MCF 10A (cell line): ENCODE measurements around the gene P2RX7. TPM values are rescaled to one million over a fixed set of nuclear protein-coding genes. Genes with fewer than 3 reads are reported as not detected.

Experiments
- BruUV-seq: library from RNA; stranded (reverse); fragments of 400-500 nt; replicated peaks from 2 replicates; lab custom pipeline; 2021; lab: Mats Ljungman, UMichigan
- CTCF ChIA-PET: fragments of 300-600 bp; sonication (Branson Sonifier 250); formaldehyde crosslinking; extraction: SDS; loops from one replicate; lab custom pipeline; 2021; ENCODE audit warnings: antibody characterized with exemption, inconsistent platforms; lab: Yijun Ruan, JAX
- POLR2A ChIA-PET: fragments of 300-600, 350-650 bp; sonication (Branson Sonifier 250); formaldehyde crosslinking; extraction: SDS; loops from one replicate; lab custom pipeline; 2020; ENCODE audit warnings: antibody characterized with exemption, inconsistent platforms; lab: Yijun Ruan, JAX
- DNase-seq: peaks from one replicate; pipeline ENCODE4 v3.0.0-alpha.2; 2018; ENCODE audit not compliant: unreplicated experiment
- H3K27ac Mint-ChIP-seq: one replicate; pipeline ENCODE4 v1.8.0; 2022; ENCODE audit warnings: mild to moderate bottlenecking, low read depth, mixed read lengths; ENCODE audit not compliant: unreplicated experiment
- H3K27me3 Mint-ChIP-seq: one replicate; pipeline ENCODE4 v1.8.0; 2022; ENCODE audit warnings: mixed read lengths; ENCODE audit not compliant: insufficient read depth, unreplicated experiment
- H3K36me3 Mint-ChIP-seq: one replicate; pipeline ENCODE4 v1.8.0; 2022; ENCODE audit warnings: mild to moderate bottlenecking, moderate library complexity, mixed read lengths; ENCODE audit not compliant: insufficient read depth, unreplicated experiment
- H3K4me1 Mint-ChIP-seq: one replicate; pipeline ENCODE4 v1.8.0; 2022; ENCODE audit warnings: mixed read lengths; ENCODE audit not compliant: insufficient read depth, unreplicated experiment
- H3K4me3 Mint-ChIP-seq: one replicate; pipeline ENCODE4 v1.8.0; 2022; ENCODE audit warnings: mild to moderate bottlenecking, moderate library complexity, mixed read lengths; ENCODE audit not compliant: unreplicated experiment
- H3K9me3 Mint-ChIP-seq: one replicate; pipeline ENCODE4 v1.8.0; 2022; ENCODE audit warnings: mixed read lengths; ENCODE audit not compliant: unreplicated experiment
- intact Hi-C: fragments of 100-400 bp; cut with micrococcal nuclease; formaldehyde crosslinking; loops from 2 replicates; pipeline ENCODE4 v1.14.1; 2022
- total RNA-seq: library from RNA; stranded (reverse); gene quantifications from 2 replicates; pipeline ENCODE4 v1.2.3, GENCODE V29; 2022
- TF ChIP-seq, protein P1 (sequence below): fragments of 200-600 bp; IDR thresholded peaks from one replicate; pipeline ENCODE4 v1.8.0; 2022; ENCODE audit warnings: antibody characterized with exemption, mild to moderate bottlenecking; ENCODE audit not compliant: unreplicated experiment

Gene P2RX7
- total RNA-seq, 1 experiment from 2014 or later, result 0.68 TPM

DNA sequence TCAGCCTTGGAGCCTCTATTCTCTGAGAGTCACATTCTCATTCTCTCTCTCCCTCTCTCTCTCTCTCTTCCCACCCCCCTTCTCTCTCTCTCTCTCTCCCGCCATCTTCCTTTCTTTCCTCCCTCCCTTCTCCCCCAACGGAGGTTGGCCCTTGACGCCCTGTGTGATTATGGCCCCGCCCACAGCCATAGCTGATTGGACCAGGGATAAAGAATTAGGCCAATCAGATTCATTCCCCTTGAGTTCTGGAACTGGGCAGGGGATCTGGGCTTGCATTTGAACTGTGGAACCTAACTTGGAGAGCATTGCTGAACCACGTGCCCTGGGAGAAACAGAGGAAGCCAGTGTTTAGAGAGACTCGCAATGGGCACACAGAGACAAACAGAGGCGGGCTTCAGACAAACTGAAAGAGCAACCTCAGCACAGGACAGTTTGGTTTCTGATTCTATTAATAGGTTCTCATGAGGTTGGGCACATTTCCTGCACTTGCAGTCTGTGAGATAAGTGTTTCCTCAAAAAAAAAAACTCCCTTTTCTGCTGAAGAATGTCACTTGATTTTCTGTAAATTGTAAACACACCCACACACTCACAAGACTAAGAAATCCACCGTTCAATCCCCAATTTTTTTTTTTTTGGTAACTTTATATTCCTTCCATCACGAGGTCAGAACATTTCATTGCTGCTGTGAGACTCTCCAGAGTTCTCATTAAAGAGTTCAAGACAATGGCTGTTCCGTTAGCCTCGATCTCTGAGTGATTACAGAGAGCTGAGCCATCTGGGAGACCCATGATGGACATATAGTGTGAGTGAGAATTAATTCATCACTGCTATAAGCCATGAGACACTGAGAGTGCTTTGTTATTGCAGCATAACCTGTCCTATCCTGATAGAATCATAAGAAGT is 3.5 kb upstream of the P2RX7 start:
- Mint-ChIP-seq H3K4me3 (no peak overlapping the region), H3K27ac (peak overlapping the region; percentile 51), H3K27me3 (peaks cover 15% of the 10 kb centered on the region), H3K36me3 (peaks cover 7% of the 10 kb centered on the region), H3K9me3 (peaks cover 7% of the 10 kb centered on the region), H3K4me1 (peaks cover 39% of the 10 kb centered on the region)
- ChIA-PET POLR2A (no interaction called here), CTCF (interaction anchor here (0.7 to 0.9 kb wide), 2 partner anchors 33 to 204 kb away, joined by 3 to 4 read pairs; no protein-coding TSS in a partner anchor)
- no TSS peak for BruUV-seq
- peak; percentile 49 for DNase-seq
- intact Hi-C loops, result no loop called here
- TF ChIP-seq, protein P1, sequence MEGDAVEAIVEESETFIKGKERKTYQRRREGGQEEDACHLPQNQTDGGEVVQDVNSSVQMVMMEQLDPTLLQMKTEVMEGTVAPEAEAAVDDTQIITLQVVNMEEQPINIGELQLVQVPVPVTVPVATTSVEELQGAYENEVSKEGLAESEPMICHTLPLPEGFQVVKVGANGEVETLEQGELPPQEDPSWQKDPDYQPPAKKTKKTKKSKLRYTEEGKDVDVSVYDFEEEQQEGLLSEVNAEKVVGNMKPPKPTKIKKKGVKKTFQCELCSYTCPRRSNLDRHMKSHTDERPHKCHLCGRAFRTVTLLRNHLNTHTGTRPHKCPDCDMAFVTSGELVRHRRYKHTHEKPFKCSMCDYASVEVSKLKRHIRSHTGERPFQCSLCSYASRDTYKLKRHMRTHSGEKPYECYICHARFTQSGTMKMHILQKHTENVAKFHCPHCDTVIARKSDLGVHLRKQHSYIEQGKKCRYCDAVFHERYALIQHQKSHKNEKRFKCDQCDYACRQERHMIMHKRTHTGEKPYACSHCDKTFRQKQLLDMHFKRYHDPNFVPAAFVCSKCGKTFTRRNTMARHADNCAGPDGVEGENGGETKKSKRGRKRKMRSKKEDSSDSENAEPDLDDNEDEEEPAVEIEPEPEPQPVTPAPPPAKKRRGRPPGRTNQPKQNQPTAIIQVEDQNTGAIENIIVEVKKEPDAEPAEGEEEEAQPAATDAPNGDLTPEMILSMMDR, result no peak

DNA sequence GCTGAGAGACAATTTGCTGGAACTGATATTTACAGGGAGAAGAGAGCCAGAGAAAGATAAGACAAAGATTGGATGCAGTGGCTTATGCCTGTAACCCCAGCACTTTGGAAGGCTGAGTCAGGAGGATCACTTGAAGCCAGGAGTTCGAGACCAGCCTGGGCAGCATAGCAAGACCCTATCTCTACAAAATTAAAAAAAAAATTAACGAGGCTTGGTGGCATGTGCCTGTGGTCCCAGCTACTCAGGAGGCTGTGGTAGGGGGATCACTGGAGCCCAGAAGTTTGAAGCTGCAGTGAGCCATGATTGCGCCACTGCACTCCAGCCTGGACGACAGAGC is 2.9 kb upstream of the P2RX7 start:
- no peak for DNase-seq
- H3K9me3 Mint-ChIP-seq, result peaks cover 7% of the 10 kb centered on the region
- H3K36me3 Mint-ChIP-seq, result peaks cover 6% of the 10 kb centered on the region
- ChIA-PET CTCF (interaction anchor here (0.6 to 0.9 kb wide), 2 partner anchors 204 to 402 kb away, joined by 3 to 4 read pairs; no protein-coding TSS in a partner anchor), POLR2A (no interaction called here)
- H3K27ac Mint-ChIP-seq, result no peak overlapping the region
- peaks cover 15% of the 10 kb centered on the region for H3K27me3 Mint-ChIP-seq
- H3K4me3 Mint-ChIP-seq, result no peak overlapping the region
- TF ChIP-seq, protein P1, result no peak
- BruUV-seq, result no TSS peak
- intact Hi-C loops, result no loop called here
- peaks cover 36% of the 10 kb centered on the region for H3K4me1 Mint-ChIP-seq

DNA sequence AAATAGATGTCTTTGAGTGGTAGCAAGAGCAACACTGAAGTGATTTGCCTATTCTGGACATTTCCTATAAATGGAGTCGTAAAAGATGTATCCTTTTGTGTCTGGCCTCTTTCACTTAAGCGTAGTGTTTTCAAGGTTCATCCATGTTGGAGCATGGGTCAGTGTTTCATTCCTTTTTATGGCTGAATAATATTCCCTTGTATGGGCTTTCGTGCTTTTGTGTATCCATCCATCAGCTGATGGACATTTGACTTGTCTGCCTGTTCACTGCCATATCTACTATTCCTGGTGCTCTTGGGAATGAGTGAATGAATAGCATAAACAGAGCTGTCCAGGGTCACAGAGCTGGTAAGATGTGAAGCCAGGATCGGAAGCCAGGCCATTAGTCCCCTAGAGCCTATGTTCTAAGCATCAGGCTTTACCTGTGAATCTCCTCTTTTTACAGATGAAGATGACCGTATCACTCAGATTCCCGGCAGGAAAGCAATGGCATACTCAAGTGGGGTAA is 1.8 kb upstream of the P2RX7 start:
- ChIA-PET POLR2A (interaction anchor here (0.9 kb wide), 1 partner anchor 80 kb away, joined by 3 read pairs; no protein-coding TSS in a partner anchor), CTCF (no interaction called here)
- no peak overlapping the region for H3K27ac Mint-ChIP-seq
- DNase-seq, result no peak
- H3K4me3 Mint-ChIP-seq, result no peak overlapping the region
- H3K4me1 Mint-ChIP-seq, result peaks cover 31% of the 10 kb centered on the region
- BruUV-seq, result no TSS peak
- peaks cover 15% of the 10 kb centered on the region for H3K27me3 Mint-ChIP-seq
- peaks cover 7% of the 10 kb centered on the region for H3K9me3 Mint-ChIP-seq
- H3K36me3 Mint-ChIP-seq, result no peaks in the 10 kb centered on the region
- TF ChIP-seq, protein P1, result no peak
- intact Hi-C loops, result no loop called here

DNA sequence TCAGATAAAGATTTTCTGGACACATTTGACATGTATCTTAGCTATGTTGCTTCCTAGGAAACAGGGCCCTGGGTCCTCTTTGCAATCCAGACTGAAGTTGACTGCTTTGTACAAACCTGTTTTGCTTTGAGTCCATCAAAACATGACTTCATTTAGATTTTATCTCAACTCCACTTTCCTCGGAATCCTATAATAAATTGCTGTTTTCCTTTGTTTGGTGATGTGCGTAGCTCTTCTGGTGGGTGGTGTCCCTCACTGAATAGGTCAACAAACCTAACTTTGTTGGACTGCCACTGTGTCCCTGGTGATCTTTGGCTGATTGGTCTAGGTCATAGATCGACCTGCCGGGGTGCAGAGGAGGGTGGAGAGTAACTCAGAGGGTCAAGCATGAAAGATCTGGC is 735 bp upstream of the P2RX7 start:
- no TSS peak for BruUV-seq
- Mint-ChIP-seq H3K36me3 (no peaks in the 10 kb centered on the region), H3K4me3 (no peak overlapping the region), H3K9me3 (peaks cover 7% of the 10 kb centered on the region), H3K27me3 (peaks cover 15% of the 10 kb centered on the region), H3K27ac (no peak overlapping the region), H3K4me1 (peaks cover 31% of the 10 kb centered on the region)
- intact Hi-C loops, result loop anchor here (2.0 kb wide), 1 partner anchor 53 kb away; no protein-coding TSS in a partner anchor
- ChIA-PET CTCF (interaction anchor here (0.5 to 2.1 kb wide), 3 partner anchors 20 to 394 kb away, joined by 3 to 6 read pairs (median 4); no protein-coding TSS in a partner anchor), POLR2A (interaction anchor here (0.9 to 1.6 kb wide), 4 partner anchors 8 to 82 kb away, joined by 3 to 9 read pairs (median 4); no protein-coding TSS in a partner anchor)
- TF ChIP-seq, protein P1, result no peak
- DNase-seq, result no peak
